HG02870 (cell line): Measurements from ENCODE around the gene ABCG1.

Experiments used
- ATAC-seq: cut with Tn5 transposase; IDR thresholded peaks from one replicate; pipeline ENCODE4 v1.9.1; 2021; ENCODE audit warnings: mild to moderate bottlenecking, moderate library complexity; ENCODE audit not compliant: unreplicated experiment

Gene ABCG1

GRCh38 chr21:42266971-42267556, 48.1 kb downstream of the ABCG1 start:
- ATAC-seq = no peak

- no peak for ATAC-seq
These were observed 50.4 kb downstream of the ABCG1 start for GRCh38 chr21:42269386-42269785.

- ATAC-seq = no peak
These were observed 52.1 kb downstream of the ABCG1 start for GRCh38 chr21:42271065-42271464.

- ATAC-seq = no peak
These were observed 53.4 kb downstream of the ABCG1 start for GRCh38 chr21:42272109-42272962.

GRCh38 chr21:42272984-42273600, 54.2 kb downstream of the ABCG1 start:
- ATAC-seq = no peak

- ATAC-seq = no peak
These were observed 57.1 kb downstream of the ABCG1 start for GRCh38 chr21:42276076-42276475.

- ATAC-seq = no peak
These were observed 57.7 kb downstream of the ABCG1 start for GRCh38 chr21:42276526-42277154.

- ATAC-seq = no peak
These were observed 58.7 kb downstream of the ABCG1 start for GRCh38 chr21:42277593-42277992.

- no peak for ATAC-seq
These were observed 59.7 kb downstream of the ABCG1 start for GRCh38 chr21:42278451-42279149.

- ATAC-seq = no peak
These were observed 60.5 kb downstream of the ABCG1 start for GRCh38 chr21:42279341-42279871.

- no peak for ATAC-seq
These were observed 60.9 kb downstream of the ABCG1 start for GRCh38 chr21:42279888-42280287.

- no peak for ATAC-seq
These were observed 61.6 kb downstream of the ABCG1 start for GRCh38 chr21:42280356-42281180.

GRCh38 chr21:42281181-42281680, 62.3 kb downstream of the ABCG1 start:
- no peak for ATAC-seq

- ATAC-seq = no peak
These were observed 63.1 kb downstream of the ABCG1 start for GRCh38 chr21:42282021-42282420.

- no peak for ATAC-seq
These were observed 63.8 kb downstream of the ABCG1 start for GRCh38 chr21:42282715-42283114.

- no peak for ATAC-seq
These were observed 66.8 kb downstream of the ABCG1 start for GRCh38 chr21:42285569-42286245.

- ATAC-seq = no peak
These were observed 67.5 kb downstream of the ABCG1 start for GRCh38 chr21:42286416-42286815.

GRCh38 chr21:42287193-42288083, 68.5 kb downstream of the ABCG1 start:
- no peak for ATAC-seq
